ENCODE measurements around the gene MS4A7. TPM values are rescaled to one million over a fixed set of nuclear protein-coding genes. Genes with fewer than 3 reads are reported as not detected.

Gene MS4A7
- total and polyA plus RNA-seq, 2 experiments from 2014 or later = not detected

- no peak overlapping the region for H2AFZ ChIP-seq
- no peaks in the 10 kb centered on the region for H3K79me2 ChIP-seq (ENCODE audit: insufficient read depth)
- no peaks in the 10 kb centered on the region for H3K4me1 ChIP-seq (ENCODE audit: insufficient read depth)
- H3K9ac ChIP-seq = no peak overlapping the region
- no peaks in the 10 kb centered on the region for H3K9me3 ChIP-seq (ENCODE audit: low read depth)
- no peaks in the 10 kb centered on the region for H3K36me3 ChIP-seq (ENCODE audit: low read depth)
- H3K9me2 ChIP-seq (ENCODE audit: insufficient read depth) = no peaks in the 10 kb centered on the region
- no peak overlapping the region for H3K4me3 ChIP-seq
- in situ Hi-C loops (cut with MboI) = no loop called here
- H3K27ac ChIP-seq = no peak overlapping the region
- no peak overlapping the region for H3K4me2 ChIP-seq (ENCODE audit: unreplicated experiment)
- WGBS, 2 experiments (ENCODE audit: low coverage in 1 of 2, low lambda C conversion rate in 2 of 2, missing lambda C conversion rate in 2 of 2) = 8 to 10% methylated on average over 2 of the region's 2 CpGs
- DNase-seq = no peak
- no peak for TF ChIP-seq EZH2phosphoT487 (IDR thresholded peaks at IDR 0.05; ENCODE audit: insufficient read depth, low read depth)
- no peak for TF ChIP-seq EZH2 (IDR thresholded peaks at IDR 0.05; ENCODE audit: insufficient read depth, poor library complexity, severe bottlenecking)
- H3K27me3 ChIP-seq (replicated peaks; ENCODE audit: insufficient read depth) = no peaks in the 10 kb centered on the region
- no peaks in the 10 kb centered on the region for H4K20me1 ChIP-seq (ENCODE audit: insufficient read depth)
- H3F3A ChIP-seq (ENCODE audit: insufficient read depth) = no peaks in the 10 kb centered on the region
These were observed 40.3 kb upstream of the MS4A7 start for GRCh38 chr11:60338053-60338452.

- Histone ChIP-seq H3K9me2 (ENCODE audit: insufficient read depth) (no peaks in the 10 kb centered on the region), H3K9ac (no peak overlapping the region), H3K79me2 (ENCODE audit: insufficient read depth) (no peaks in the 10 kb centered on the region), H3K27ac (no peak overlapping the region), H2AFZ (no peak overlapping the region), H3K4me1 (ENCODE audit: insufficient read depth) (no peaks in the 10 kb centered on the region), H3K4me2 (ENCODE audit: unreplicated experiment) (no peak overlapping the region), H3F3A (ENCODE audit: insufficient read depth) (no peaks in the 10 kb centered on the region), H3K9me3 (ENCODE audit: low read depth) (no peaks in the 10 kb centered on the region), H3K36me3 (ENCODE audit: low read depth) (no peaks in the 10 kb centered on the region), H4K20me1 (ENCODE audit: insufficient read depth) (no peaks in the 10 kb centered on the region), H3K4me3 (no peak overlapping the region), H3K27me3 (replicated peaks; ENCODE audit: insufficient read depth) (no peaks in the 10 kb centered on the region)
- DNase-seq = no peak
- WGBS, 2 experiments (ENCODE audit: low coverage in 1 of 2, low lambda C conversion rate in 2 of 2, missing lambda C conversion rate in 2 of 2) = 6 to 15% methylated on average over 3 of the region's 3 CpGs
- in situ Hi-C loops (cut with MboI) = no loop called here
- TF ChIP-seq EZH2 (IDR thresholded peaks at IDR 0.05; ENCODE audit: insufficient read depth, poor library complexity, severe bottlenecking) = no peak
- TF ChIP-seq EZH2phosphoT487 (IDR thresholded peaks at IDR 0.05; ENCODE audit: insufficient read depth, low read depth) = no peak
These were observed 39.0 kb upstream of the MS4A7 start for GRCh38 chr11:60339356-60339755.

- no peaks in the 10 kb centered on the region for H4K20me1 ChIP-seq (ENCODE audit: insufficient read depth)
- in situ Hi-C loops (cut with MboI) = no loop called here
- H3K9ac ChIP-seq = no peak overlapping the region
- H3K4me1 ChIP-seq (ENCODE audit: insufficient read depth) = no peaks in the 10 kb centered on the region
- no peaks in the 10 kb centered on the region for H3K9me3 ChIP-seq (ENCODE audit: low read depth)
- DNase-seq = peak; percentile 30
- no peak overlapping the region for H3K4me3 ChIP-seq
- no peak overlapping the region for H3K4me2 ChIP-seq (ENCODE audit: unreplicated experiment)
- no peak overlapping the region for H3K27ac ChIP-seq
- no peaks in the 10 kb centered on the region for H3K36me3 ChIP-seq (ENCODE audit: low read depth)
- no peak for TF ChIP-seq EZH2phosphoT487 (IDR thresholded peaks at IDR 0.05; ENCODE audit: insufficient read depth, low read depth)
- TF ChIP-seq EZH2 (IDR thresholded peaks at IDR 0.05; ENCODE audit: insufficient read depth, poor library complexity, severe bottlenecking) = no peak
- H3K9me2 ChIP-seq (ENCODE audit: insufficient read depth) = no peaks in the 10 kb centered on the region
- no peaks in the 10 kb centered on the region for H3K79me2 ChIP-seq (ENCODE audit: insufficient read depth)
- H3K27me3 ChIP-seq (replicated peaks; ENCODE audit: insufficient read depth) = no peaks in the 10 kb centered on the region
- H2AFZ ChIP-seq = no peak overlapping the region
- H3F3A ChIP-seq (ENCODE audit: insufficient read depth) = no peaks in the 10 kb centered on the region
- WGBS, 2 experiments (ENCODE audit: low coverage in 1 of 2, low lambda C conversion rate in 2 of 2, missing lambda C conversion rate in 2 of 2) = 51% methylated on average over 10 of the region's 10 CpGs
These were observed 35.1 kb upstream of the MS4A7 start for GRCh38 chr11:60343094-60343704.

GRCh38 chr11:60344146-60344545 is 34.2 kb upstream of the MS4A7 start:
- no peak overlapping the region for H3K27ac ChIP-seq
- no peaks in the 10 kb centered on the region for H3K79me2 ChIP-seq (ENCODE audit: insufficient read depth)
- no peak overlapping the region for H2AFZ ChIP-seq
- WGBS, 2 experiments (ENCODE audit: low coverage in 1 of 2, low lambda C conversion rate in 2 of 2, missing lambda C conversion rate in 2 of 2) = 36 to 56% methylated on average over 2 of the region's 2 CpGs
- in situ Hi-C loops (cut with MboI) = no loop called here
- no peaks in the 10 kb centered on the region for H3K27me3 ChIP-seq (replicated peaks; ENCODE audit: insufficient read depth)
- H3K9me2 ChIP-seq (ENCODE audit: insufficient read depth) = no peaks in the 10 kb centered on the region
- H3F3A ChIP-seq (ENCODE audit: insufficient read depth) = no peaks in the 10 kb centered on the region
- H4K20me1 ChIP-seq (ENCODE audit: insufficient read depth) = no peaks in the 10 kb centered on the region
- TF ChIP-seq EZH2phosphoT487 (IDR thresholded peaks at IDR 0.05; ENCODE audit: insufficient read depth, low read depth) (no peak), EZH2 (IDR thresholded peaks at IDR 0.05; ENCODE audit: insufficient read depth, poor library complexity, severe bottlenecking) (no peak)
- H3K4me1 ChIP-seq (ENCODE audit: insufficient read depth) = no peaks in the 10 kb centered on the region
- H3K9ac ChIP-seq = no peak overlapping the region
- H3K4me2 ChIP-seq (ENCODE audit: unreplicated experiment) = no peak overlapping the region
- H3K36me3 ChIP-seq (ENCODE audit: low read depth) = no peaks in the 10 kb centered on the region
- no peaks in the 10 kb centered on the region for H3K9me3 ChIP-seq (ENCODE audit: low read depth)
- no peak for DNase-seq
- H3K4me3 ChIP-seq = no peak overlapping the region

GRCh38 chr11:60345489-60345888 is 32.8 kb upstream of the MS4A7 start:
- TF ChIP-seq EZH2phosphoT487 (IDR thresholded peaks at IDR 0.05; ENCODE audit: insufficient read depth, low read depth) (no peak), EZH2 (IDR thresholded peaks at IDR 0.05; ENCODE audit: insufficient read depth, poor library complexity, severe bottlenecking) (no peak)
- Histone ChIP-seq H3K4me1 (ENCODE audit: insufficient read depth) (no peaks in the 10 kb centered on the region), H2AFZ (no peak overlapping the region), H3F3A (ENCODE audit: insufficient read depth) (no peaks in the 10 kb centered on the region), H3K27me3 (replicated peaks; ENCODE audit: insufficient read depth) (no peaks in the 10 kb centered on the region), H3K27ac (no peak overlapping the region), H3K4me2 (ENCODE audit: unreplicated experiment) (no peak overlapping the region), H3K4me3 (no peak overlapping the region), H3K9ac (no peak overlapping the region), H3K79me2 (ENCODE audit: insufficient read depth) (no peaks in the 10 kb centered on the region), H3K9me3 (ENCODE audit: low read depth) (no peaks in the 10 kb centered on the region), H3K9me2 (ENCODE audit: insufficient read depth) (no peaks in the 10 kb centered on the region), H4K20me1 (ENCODE audit: insufficient read depth) (no peaks in the 10 kb centered on the region), H3K36me3 (ENCODE audit: low read depth) (no peaks in the 10 kb centered on the region)
- DNase-seq = peak; percentile 26
- in situ Hi-C loops (cut with MboI) = no loop called here

Measured in GM23248 (cell line).